CMK (cell line): ENCODE measurements around the gene TRIM44.
"Not testable (repeated sequence)": the region's sequence is repeated elsewhere in the genome, so short reads cannot be mapped to it uniquely, and the experiment has no call there.

Experiments
- DNase-seq: peaks from one replicate; pipeline ENCODE4 v3.0.0-alpha.2; 2010; ENCODE audit warnings: low read depth

The TRIM44 gene

DNA sequence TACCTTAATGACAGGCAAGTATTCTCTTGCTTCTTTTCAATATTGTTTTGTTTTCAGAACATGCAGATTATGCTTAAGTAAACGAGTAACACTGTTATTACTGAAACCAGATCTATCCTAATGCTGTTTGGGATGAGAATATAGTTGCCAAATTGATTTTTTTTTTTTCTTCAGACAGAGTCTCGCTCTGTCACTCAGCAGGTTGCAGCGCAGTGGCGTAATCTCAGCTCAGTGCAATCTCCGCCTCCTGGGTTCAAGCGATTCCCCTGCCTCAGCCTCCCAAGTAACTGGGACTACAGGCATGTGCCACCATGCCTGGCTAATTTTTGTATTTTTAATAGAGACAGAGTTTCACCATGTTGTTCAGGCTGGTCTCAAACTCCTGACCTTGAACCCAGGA lies 91.0 kb downstream of the TRIM44 start:
- DNase-seq: not testable (repeated sequence)

DNA sequence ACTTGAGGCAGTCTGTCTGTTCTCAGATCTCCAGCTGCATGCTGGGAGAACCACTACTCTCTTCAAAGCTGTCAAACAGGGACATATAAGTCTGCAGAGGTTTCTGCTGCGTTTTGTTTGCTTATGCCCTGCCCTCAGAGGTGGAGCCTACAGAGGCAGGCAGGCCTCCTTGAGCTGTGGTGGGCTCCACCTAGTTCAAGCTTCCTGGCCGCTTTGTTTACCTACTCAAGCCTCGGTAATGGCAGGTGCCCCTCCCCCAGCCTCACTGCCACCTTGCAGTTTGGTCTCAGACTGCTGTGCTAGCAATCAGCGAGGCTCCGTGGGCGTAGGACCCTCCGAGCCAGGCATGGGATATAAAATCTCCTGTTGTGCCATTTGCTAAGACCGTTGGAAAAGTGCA lies 97.4 kb downstream of the TRIM44 start:
- DNase-seq: not testable (repeated sequence)

- no peak for DNase-seq
Measured at GRCh38 chr11:35761899-35762298, 99.3 kb downstream of the TRIM44 start.

DNA sequence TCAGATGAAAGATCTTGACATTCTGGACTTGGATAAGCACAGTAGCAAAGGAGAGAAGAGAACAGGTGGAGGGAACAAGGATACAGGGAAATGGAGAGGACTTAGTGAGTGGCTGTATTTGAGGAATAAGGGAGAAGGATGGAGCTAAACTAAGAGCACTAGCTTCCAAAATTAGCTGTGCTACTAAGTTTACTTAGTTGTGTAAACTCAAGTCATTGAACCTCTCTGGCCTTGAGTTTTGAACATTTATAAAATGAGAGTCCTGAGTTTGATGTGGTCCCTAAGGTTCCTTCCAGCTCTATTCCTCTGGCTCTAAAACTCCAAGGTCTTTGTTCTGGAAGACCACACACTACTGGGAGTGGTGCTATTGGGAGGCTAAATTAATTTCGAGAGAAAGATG lies 100.7 kb downstream of the TRIM44 start:
- no peak for DNase-seq

DNA sequence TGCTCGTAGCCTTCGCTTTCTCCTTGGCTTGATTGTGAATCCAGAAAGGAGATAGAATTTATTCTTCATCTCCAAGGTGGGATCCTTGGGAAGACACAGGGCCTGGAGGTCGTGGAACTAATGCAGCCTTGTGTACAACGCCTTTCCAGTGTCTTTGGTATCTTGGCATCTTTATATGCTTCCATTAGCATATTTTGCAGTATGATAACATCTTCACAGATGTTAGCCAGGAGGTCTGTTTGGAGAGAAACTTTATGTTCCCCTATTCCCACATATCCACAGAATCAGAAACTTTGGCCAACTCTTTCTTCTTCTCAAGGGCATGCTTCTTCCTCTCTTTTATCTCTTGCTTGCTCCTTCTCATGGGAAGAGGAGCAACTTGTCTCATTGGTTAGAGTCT lies 101.2 kb downstream of the TRIM44 start:
- DNase-seq: no peak

- no peak for DNase-seq
Measured at GRCh38 chr11:35764417-35764816, 101.8 kb downstream of the TRIM44 start.

GRCh38 chr11:35765211-35765610 lies 102.6 kb downstream of the TRIM44 start:
- no peak for DNase-seq

- DNase-seq: no peak
Measured at GRCh38 chr11:35766651-35767050, 104.1 kb downstream of the TRIM44 start.

DNA sequence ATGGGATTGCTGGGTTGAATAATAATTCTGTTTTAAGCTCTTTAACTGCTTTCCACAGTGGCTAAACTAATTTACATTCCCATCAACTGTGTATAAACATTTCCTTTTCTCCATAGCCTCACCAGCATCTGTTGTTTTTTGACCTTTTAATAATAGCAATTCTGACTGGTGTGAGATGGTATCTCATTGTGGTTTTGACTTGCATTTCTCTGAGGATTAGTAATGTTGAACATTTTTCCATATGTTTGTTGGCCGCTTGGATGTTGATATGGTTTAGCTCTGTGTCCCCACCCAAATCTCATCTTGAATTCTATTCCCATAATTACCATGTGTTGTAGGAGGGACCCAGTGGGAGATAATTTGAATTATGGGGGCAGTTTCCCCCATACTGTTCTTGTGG lies 107.8 kb downstream of the TRIM44 start:
- not testable (repeated sequence) for DNase-seq

- no peak for DNase-seq
Measured at GRCh38 chr11:35771722-35772121, 109.1 kb downstream of the TRIM44 start.

- not testable (repeated sequence) for DNase-seq
Measured at GRCh38 chr11:35777241-35777640, 114.7 kb downstream of the TRIM44 start.

- DNase-seq: not testable (repeated sequence)
Measured at GRCh38 chr11:35778943-35779342, 116.4 kb downstream of the TRIM44 start.

DNA sequence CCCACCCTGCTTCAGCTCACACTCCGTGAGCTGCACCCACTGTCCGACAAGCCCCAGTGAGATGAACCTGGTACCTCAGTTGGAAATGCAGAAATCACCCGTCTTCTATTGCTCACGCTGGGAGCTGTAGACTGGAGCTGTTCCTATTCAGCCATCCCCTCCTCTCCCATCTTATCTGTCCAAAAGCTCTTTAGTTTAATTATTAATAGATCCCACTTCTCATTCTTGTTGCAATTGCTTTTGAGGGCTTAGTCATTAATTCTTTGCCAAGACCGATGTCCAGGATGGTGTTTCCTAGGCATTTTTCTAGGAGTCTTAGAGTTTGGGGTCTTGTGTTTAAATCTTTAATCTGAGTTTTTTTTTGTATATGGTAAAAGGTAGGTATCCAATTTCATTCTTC lies 116.8 kb downstream of the TRIM44 start:
- no peak for DNase-seq

DNA sequence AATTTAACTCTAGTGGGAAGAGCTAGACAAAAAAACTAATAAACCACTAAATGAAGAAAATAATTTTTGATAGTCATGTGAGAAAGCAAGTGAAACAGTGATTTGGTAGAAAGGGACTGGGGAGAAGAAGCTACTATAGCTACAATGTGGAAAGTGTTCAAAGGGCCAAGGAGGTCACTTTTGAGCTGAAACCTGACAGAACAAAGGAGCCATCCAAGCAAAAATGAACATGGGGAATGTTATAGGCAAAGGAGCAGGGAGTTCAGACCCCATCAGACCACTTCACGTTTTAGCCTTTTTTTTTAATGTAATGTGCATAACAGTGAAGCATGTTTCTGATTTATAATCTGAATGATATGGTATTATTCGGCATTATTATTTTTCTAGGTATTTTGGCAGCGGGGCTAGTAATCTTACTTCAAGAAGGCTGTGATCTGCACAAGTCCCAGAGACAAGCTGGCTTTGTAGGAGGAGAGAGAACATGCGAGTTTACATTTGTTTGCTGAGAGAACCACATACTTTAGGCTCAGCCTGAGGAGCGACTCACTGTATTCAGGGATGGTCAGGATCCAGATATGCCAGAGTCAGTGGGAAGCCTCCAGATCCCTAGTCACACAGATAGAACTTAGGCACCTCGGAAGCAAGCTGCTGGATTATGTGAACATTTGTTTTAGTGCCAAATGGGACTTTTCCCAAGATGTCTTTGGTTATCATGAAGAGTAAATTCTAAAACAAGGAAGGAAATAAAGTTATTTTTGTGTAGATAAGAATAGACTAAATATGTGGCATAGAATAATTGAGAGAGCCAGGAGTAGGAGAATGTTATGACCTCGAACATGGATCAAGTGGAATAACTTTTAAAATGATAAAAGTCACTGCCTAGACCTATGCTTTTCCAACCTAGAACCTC lies 118.6 kb downstream of the TRIM44 start:
- DNase-seq: no peak

DNA sequence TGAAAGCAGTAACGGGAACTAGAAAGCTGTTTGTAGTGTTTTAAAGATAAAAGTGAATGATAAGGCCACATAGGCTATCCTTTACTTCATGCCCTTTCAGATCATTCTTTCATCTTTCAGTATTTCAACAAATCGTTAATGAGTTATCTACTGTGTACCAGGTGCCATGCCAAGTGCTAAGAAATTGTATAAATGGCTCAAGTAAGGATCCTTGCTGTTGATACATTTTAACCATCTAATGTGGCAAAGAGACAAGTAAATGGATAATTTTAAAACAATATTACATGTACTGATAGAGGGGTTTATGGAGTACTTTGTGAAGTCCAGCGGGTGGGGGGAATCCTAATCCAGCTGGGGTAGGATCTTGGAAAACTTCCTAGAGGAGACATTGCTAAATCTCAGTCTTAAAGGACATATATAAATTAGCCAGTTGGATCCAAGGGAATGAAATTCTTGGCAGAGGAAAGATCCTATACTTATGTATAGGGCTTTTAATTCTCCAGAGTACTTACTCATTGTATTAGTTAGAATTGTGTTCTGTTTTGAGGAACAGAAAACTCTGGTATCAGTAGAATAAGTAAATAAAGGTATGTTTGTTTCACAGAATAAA lies 119.4 kb downstream of the TRIM44 start:
- no peak for DNase-seq

- DNase-seq: no peak
Measured at GRCh38 chr11:35783809-35784208, 121.2 kb downstream of the TRIM44 start.

- DNase-seq: no peak
Measured at GRCh38 chr11:35784699-35785098, 122.1 kb downstream of the TRIM44 start.

DNA sequence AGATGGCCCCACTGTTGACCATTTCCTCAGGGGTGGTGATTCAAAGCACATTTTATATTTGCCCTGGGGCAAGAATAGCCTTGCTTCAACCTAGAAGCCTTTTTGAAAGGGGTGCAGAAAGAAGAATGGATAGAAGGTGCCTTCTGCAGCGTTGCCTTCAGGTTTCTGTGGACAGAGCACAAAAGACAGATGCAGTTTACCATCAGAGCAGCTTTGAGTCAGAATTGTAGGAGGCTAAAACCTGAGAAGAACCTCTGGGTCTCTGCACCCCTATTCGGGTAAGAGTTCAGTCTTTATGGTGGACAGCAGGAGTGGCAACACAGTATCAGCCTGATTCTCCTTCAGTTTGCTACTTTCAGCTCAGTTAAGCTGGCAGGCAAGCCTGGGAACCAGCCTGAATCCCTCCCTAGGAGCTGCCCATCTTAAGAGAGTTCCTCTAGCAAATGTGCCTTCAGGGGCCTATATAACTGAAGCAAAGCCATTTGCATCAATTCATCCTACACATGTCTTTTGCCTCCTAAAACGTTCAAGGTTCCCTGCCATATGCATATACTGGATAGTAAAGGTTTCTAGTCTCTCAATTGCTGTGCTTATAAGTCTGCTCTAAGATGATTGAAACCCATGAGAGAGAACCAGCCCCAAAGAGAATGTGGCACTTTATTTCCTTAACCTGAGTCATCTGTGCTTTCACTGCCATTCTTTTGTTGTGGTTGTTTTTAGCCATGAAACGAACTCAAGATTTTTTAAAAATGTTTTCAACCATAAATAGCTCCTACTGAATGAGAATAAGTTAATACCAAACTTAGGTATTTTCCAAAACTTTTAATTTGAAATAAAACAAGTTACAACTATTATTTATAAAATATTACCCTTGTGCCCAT lies 123.0 kb downstream of the TRIM44 start:
- no peak for DNase-seq

GRCh38 chr11:35786188-35786587 lies 123.6 kb downstream of the TRIM44 start:
- DNase-seq: no peak

- DNase-seq: no peak
Measured at GRCh38 chr11:35787013-35787504, 124.5 kb downstream of the TRIM44 start.

- no peak for DNase-seq
Measured at GRCh38 chr11:35787626-35788025, 125.1 kb downstream of the TRIM44 start.
